K562 treated with DMSO at 1 percent for 24 hours (cell line): ENCODE results near the gene KCTD6. TPM values are rescaled to one million over a fixed set of nuclear protein-coding genes. Genes with fewer than 3 reads are reported as not detected.

Experiments
- total RNA-seq: library from RNA; unstranded; fragments of 300-600 nt; gene quantifications from 2 replicates; pipeline ENCODE4 v1.2.3, GENCODE V29; 2022; ENCODE audit warnings: low read depth; ENCODE audit not compliant: insufficient read depth

Gene KCTD6
- 3.5 TPM in 2 replicates for total RNA-seq

GRCh38 chr3:58491506-58492402, at the start of gene KCTD6:
TSS of gene KCTD6 (plus strand) at chr3:58492096. CDS start at chr3:58498756, 6,660 bp downstream.

GRCh38 chr3:58536501-58537411, 44.9 kb downstream of the KCTD6 start, which contains the start of gene ACOX2:
TSS of gene ACOX2 (minus strand) at chr3:58537190. CDS start at chr3:58535106, 2,084 bp downstream.

Other genes with a start within 250 kb of the KCTD6 start
- 4.3 and 5.9 TPM in 2 replicates for gene RPP14, start 185.9 kb upstream of the KCTD6 start, total RNA-seq
- 3.8 and 5.0 TPM in 2 replicates for gene HTD2, start 185.6 kb upstream of the KCTD6 start, total RNA-seq
- 14.9 and 17.0 TPM in 2 replicates for gene PXK, start 159.2 kb upstream of the KCTD6 start, total RNA-seq
- gene PDHB, start 58.3 kb upstream of the KCTD6 start, total RNA-seq = 54.9 and 56.2 TPM in 2 replicates
- gene ACOX2, start 45.1 kb downstream of the KCTD6 start, total RNA-seq = 0.75 TPM in 1 of 2 replicates, not detected in the other
- gene FAM107A, start 85.3 kb downstream of the KCTD6 start, total RNA-seq = not detected in 2 replicates
- not detected in 2 replicates for gene FAM3D, start 174.7 kb downstream of the KCTD6 start, total RNA-seq